Measurements from ENCODE around the gene VEZF1. TPM values are rescaled to one million over a fixed set of nuclear protein-coding genes. Genes with fewer than 3 reads are reported as not detected.

VEZF1 gene
- polyA plus RNA-seq, 2 of the 4 experiments (the other 2 are of a cell fraction) = 50.3 to 57.7 TPM

GRCh38 chr17:57999496-58000017 is 11.5 kb upstream of the VEZF1 start:
- peak; percentile 89 for FAIRE-seq
- POLR2A ChIA-PET = interaction anchor here (0.7 to 4.5 kb wide), 10 partner anchors 9 to 150 kb away, joined by 3 to 44 read pairs (median 6); partner anchors contain the start of genes DYNLL2 and MRPS23
- no peak overlapping the region for H3K27ac ChIP-seq
- DNase-seq (ENCODE audit: low read depth in 1 of 2, low spot score in 1 of 2) = peak; percentile 53 to 81
- CTCF ChIA-PET = interaction anchor here (0.5 to 26.3 kb wide), 48 partner anchors 8 to 1888 kb away, joined by 3 to 1377 read pairs (median 5); partner anchors contain the start of genes CUEDC1, MRPS23, SRSF1 and VEZF1
- peak; percentile 71 to 74; a peak in 5 of 6 replicates for ATAC-seq
- H3K4me3 ChIP-seq = no peak overlapping the region
- H3K9me3 ChIP-seq = no peaks in the 10 kb centered on the region
- H3K4me2 ChIP-seq = 0 out of 3 replicates have a peak overlapping the region, but pooled peaks have one; percentile 4
- H3K4me1 ChIP-seq = peaks cover 68% of the 10 kb centered on the region
- 85% methylated on average over 1 of the region's 1 CpG for WGBS (ENCODE audit: missing lambda C conversion rate)
- TF ChIP-seq MYC (IDR thresholded peaks at IDR 0.05; ENCODE audit: borderline replicate concordance, low read length) = no peak
- no peak for TF ChIP-seq POLR2A (IDR thresholded peaks at IDR 0.05; ENCODE audit: low read length)
- no peak for TF ChIP-seq BHLHE40 (IDR thresholded peaks at IDR 0.05; ENCODE audit: low read depth, low read length)
- TF ChIP-seq TP53 (CRISPR knock-in tag; IDR thresholded peaks at IDR 0.05) = no peak; the same call in 1 of the 2 replicates
- TF ChIP-seq SMC3 (IDR thresholded peaks at IDR 0.05) = peak; percentile 73
- no peak for TF ChIP-seq EHF (CRISPR knock-in tag; IDR thresholded peaks at IDR 0.05)
- no peak for TF ChIP-seq KDM5A (IDR thresholded peaks at IDR 0.05)
- TF ChIP-seq USF2 (IDR thresholded peaks at IDR 0.05) = no peak
- TF ChIP-seq NFE2L2 (conservative IDR thresholded peaks at IDR 0.05; ENCODE audit: low read length) = no peak
- TF ChIP-seq NPAS2 (CRISPR knock-in tag; IDR thresholded peaks at IDR 0.05; ENCODE audit: borderline replicate concordance) = no peak
- TF ChIP-seq TFCP2L1 (CRISPR knock-in tag; IDR thresholded peaks at IDR 0.05) = no peak
- no peak for TF ChIP-seq CHD2 (IDR thresholded peaks at IDR 0.05; ENCODE audit: low read length, partially characterized antibody)
- TF ChIP-seq BCL3 (IDR thresholded peaks at IDR 0.05) = no peak
- no peak for TF ChIP-seq HES2 (IDR thresholded peaks at IDR 0.05)
- TF ChIP-seq ESRRA (IDR thresholded peaks at IDR 0.05; ENCODE audit: borderline replicate concordance, low read length) = no peak
- peak; percentile 76 to 79 for TF ChIP-seq RAD21 (conservative IDR thresholded peaks at IDR 0.05 in 1 of 2, IDR thresholded peaks at IDR 0.05 in 1 of 2)
- no peak for TF ChIP-seq CHD4 (IDR thresholded peaks at IDR 0.05; ENCODE audit: borderline replicate concordance)
- TF ChIP-seq CEBPB (IDR thresholded peaks at IDR 0.05) = no peak
- TF ChIP-seq PHF8 (IDR thresholded peaks at IDR 0.05; ENCODE audit: borderline replicate concordance, low read depth) = no peak
- no peak for TF ChIP-seq ZNF302 (CRISPR knock-in tag; IDR thresholded peaks at IDR 0.05)
- TF ChIP-seq HDAC2 (IDR thresholded peaks at IDR 0.05) = no peak
- no peak for TF ChIP-seq RCOR1 (IDR thresholded peaks at IDR 0.05; ENCODE audit: low read depth, low read length)
- no peak for TF ChIP-seq EP300 (IDR thresholded peaks at IDR 0.05)
- no peak for TF ChIP-seq PBX3 (IDR thresholded peaks at IDR 0.05)
- TF ChIP-seq HMGXB4 (CRISPR knock-in tag; IDR thresholded peaks at IDR 0.05; ENCODE audit: borderline replicate concordance) = 0 out of 2 replicates have a peak, but pooled peaks have one; percentile 41
- TF ChIP-seq POLR2AphosphoS2 (conservative IDR thresholded peaks at IDR 0.05; ENCODE audit: low read length) = peak; percentile 60
- TF ChIP-seq CTCF (IDR thresholded peaks at IDR 0.05) = peak; percentile 98
- TF ChIP-seq HEYL (CRISPR knock-in tag; IDR thresholded peaks at IDR 0.05) = no peak
- TF ChIP-seq HOXA7 (CRISPR knock-in tag; IDR thresholded peaks at IDR 0.05) = peak; percentile 71
- no peak for TF ChIP-seq KDM1A (IDR thresholded peaks at IDR 0.05; ENCODE audit: low read depth)
- TF ChIP-seq RARB (CRISPR knock-in tag; IDR thresholded peaks at IDR 0.05) = no peak
- TF ChIP-seq MAFK (IDR thresholded peaks at IDR 0.05; ENCODE audit: partially characterized antibody) = peak; percentile 42
- no peak for TF ChIP-seq E2F6 (IDR thresholded peaks at IDR 0.05; ENCODE audit: borderline replicate concordance, low read depth)
- TF ChIP-seq NR3C1 (IDR thresholded peaks at IDR 0.05) = no peak
- TF ChIP-seq RFX5 (IDR thresholded peaks at IDR 0.05) = no peak
- TF ChIP-seq JUNB (IDR thresholded peaks at IDR 0.05) = no peak

All from A549 (cell line).